CD14-positive monocyte (primary cell): Measurements from ENCODE around the gene PDE11A. TPM values are rescaled to one million over a fixed set of nuclear protein-coding genes. Genes with fewer than 3 reads are reported as not detected.
A peak's percentile ranks its signal among the peaks of the same experiment; 100 is the strongest.

Experiments
- DNase-seq, 3 donors: peaks; one replicate each; pipeline ENCODE4 v3.0.0-alpha.2; 2011 to 2022
- H2AFZ ChIP-seq: 2 replicates; pipeline ENCODE4 v1.6.0; 2012; ENCODE audit warnings: mild to moderate bottlenecking, low read depth, low read length, inconsistent platforms; ENCODE audit not compliant: insufficient read depth, poor library complexity, severe bottlenecking
- H3K27ac ChIP-seq, 2 donors: 1 replicate in 1 of 2; 2 replicates in 1 of 2; pipeline ENCODE4 v1.5.1; 2012 to 2013; ENCODE audit warnings: low read length in 2 of 2, control low read depth in 1 of 2, inconsistent platforms in 1 of 2, low read depth in 1 of 2, mild to moderate bottlenecking in 1 of 2
- H3K27me3 ChIP-seq, 2 donors: one replicate each; pipeline versions ENCODE4 v1.6.0 to v1.6.1; 2011 to 2013; ENCODE audit warnings: low read length in 2 of 2; ENCODE audit not compliant: control insufficient read depth in 2 of 2, insufficient read depth in 2 of 2
- H3K36me3 ChIP-seq, 2 donors: replicated peaks in 1 of 2; 1 replicate in 1 of 2; 2 replicates in 1 of 2; pipeline versions ENCODE4 v1.5.1 to v1.6.1; 2012 to 2013; ENCODE audit warnings: low read length in 2 of 2, control low read depth in 1 of 2, inconsistent platforms in 1 of 2, mild to moderate bottlenecking in 1 of 2; ENCODE audit not compliant: insufficient read depth in 2 of 2, control insufficient read depth in 1 of 2
- H3K4me1 ChIP-seq, 2 donors: 1 replicate in 1 of 2; 2 replicates in 1 of 2; pipeline versions ENCODE4 v1.5.1 to v1.6.1; 2012 to 2013; ENCODE audit warnings: low read length in 2 of 2, control low read depth in 1 of 2, inconsistent platforms in 1 of 2, mild to moderate bottlenecking in 1 of 2, moderate library complexity in 1 of 2; ENCODE audit not compliant: insufficient read depth in 2 of 2, control insufficient read depth in 1 of 2
- H3K4me2 ChIP-seq: replicated peaks from 2 replicates; pipeline ENCODE3; 2012; ENCODE audit warnings: low read length, moderate library complexity, mild to moderate bottlenecking; ENCODE audit not compliant: poor library complexity, severe bottlenecking; ENCODE audit errors: extremely low read depth
- H3K4me3 ChIP-seq, 3 experiments: fragments of 200-600 bp in 1 of 3; sonication (generic) in 1 of 3; replicated peaks in 1 of 3; 1 replicate in 2 of 3; 2 replicates in 1 of 3; pipeline ENCODE4 v1.5.1; 2011 to 2013; ENCODE audit warnings: low read length in 3 of 3, mild to moderate bottlenecking in 3 of 3, control low read depth in 2 of 3, low read depth in 2 of 3, inconsistent platforms in 1 of 3, moderate library complexity in 1 of 3
- H3K79me2 ChIP-seq: 2 replicates; pipeline ENCODE4 v1.6.0; 2012; ENCODE audit warnings: mild to moderate bottlenecking, control low read depth, inconsistent platforms, low read length, moderate library complexity; ENCODE audit not compliant: insufficient read depth
- H3K9ac ChIP-seq: 2 replicates; pipeline ENCODE4 v1.6.0; 2017; ENCODE audit warnings: low read length, mild to moderate bottlenecking; ENCODE audit not compliant: insufficient read depth, poor library complexity, severe bottlenecking
- H3K9me3 ChIP-seq, 2 donors: replicated peaks in 1 of 2; 1 replicate in 1 of 2; 2 replicates in 1 of 2; pipeline versions ENCODE4 v1.5.1 to v1.6.1; 2012 to 2013; ENCODE audit warnings: low read length in 2 of 2, control low read depth in 1 of 2; ENCODE audit not compliant: control insufficient read depth in 1 of 2, insufficient read depth in 1 of 2
- H4K20me1 ChIP-seq: 2 replicates; pipeline ENCODE4 v1.6.0; 2012; ENCODE audit warnings: mild to moderate bottlenecking, low read length, control low read depth, moderate library complexity; ENCODE audit not compliant: insufficient read depth
- H3K27ac Mint-ChIP-seq, 7 donors: one replicate each; pipeline ENCODE4 v1.8.0; 2020; ENCODE audit warnings: mild to moderate bottlenecking in 7 of 7, mixed read lengths in 7 of 7, moderate library complexity in 6 of 7, inconsistent platforms in 2 of 7
- H3K27me3 Mint-ChIP-seq, 3 donors: one replicate each; pipeline ENCODE4 v1.8.0; 2021 to 2022; ENCODE audit warnings: low read depth in 3 of 3, mild to moderate bottlenecking in 3 of 3, mixed read lengths in 3 of 3, moderate library complexity in 3 of 3, inconsistent platforms in 1 of 3
- H3K36me3 Mint-ChIP-seq, 2 donors: one replicate each; pipeline ENCODE4 v1.8.0; 2020; ENCODE audit warnings: mixed read lengths in 2 of 2, inconsistent platforms in 1 of 2, mild to moderate bottlenecking in 1 of 2
- H3K4me1 Mint-ChIP-seq: one replicate; pipeline ENCODE4 v1.8.0; 2020; ENCODE audit warnings: mild to moderate bottlenecking, mixed read lengths
- H3K4me3 Mint-ChIP-seq, 2 donors: one replicate each; pipeline ENCODE4 v1.8.0; 2020; ENCODE audit warnings: mild to moderate bottlenecking in 2 of 2, mixed read lengths in 2 of 2, moderate library complexity in 1 of 2
- H3K9me3 Mint-ChIP-seq, 7 donors: one replicate each; pipeline ENCODE4 v1.8.0; 2020 to 2022; ENCODE audit warnings: mixed read lengths in 7 of 7, mild to moderate bottlenecking in 6 of 7, moderate library complexity in 6 of 7, inconsistent platforms in 2 of 7
- CTCF ChIP-seq: fragments of 200-600 bp; IDR thresholded peaks from one replicate; pipeline ENCODE4 v1.8.0; 2022; ENCODE audit warnings: antibody characterized with exemption, mild to moderate bottlenecking
- WGBS: methylation state at CpG from one replicate; pipeline ENCODE4 v1.1.5; 2013; ENCODE audit warnings: missing lambda C conversion rate; ENCODE audit not compliant: insufficient coverage; 5-methylcytosine and 5-hydroxymethylcytosine counted together
- intact Hi-C, 2 donors: fragments of 100-400 bp; cut with micrococcal nuclease; formaldehyde crosslinking; loops; one replicate each; pipeline versions ENCODE4 v1.15.0 to v1.15.1; 2023
- polyA plus RNA-seq, 3 donors: library from polyadenylated mRNA; depleted of rRNA in 1 of 3; unstranded in 2 of 3; stranded (reverse) in 1 of 3; fragments of 300-500 nt in 2 of 3; fragments of >200 nt in 1 of 3; fragmentation: Illumina TruSeq in 2 of 3; gene quantifications; 1 replicate in 2 of 3; 2 replicates in 1 of 3; pipeline ENCODE4 v1.2.3, GENCODE V29; 2012 to 2021

PDE11A gene
- polyA plus RNA-seq, 3 donors = not detected

GRCh38 chr2:177724398-177725287, 347.9 kb downstream of the PDE11A start:
- no peak overlapping the region for H3K4me3 ChIP-seq
- H3K9me3 ChIP-seq = no peaks in the 10 kb centered on the region
- H3K4me2 ChIP-seq = no peak overlapping the region
- H3K4me3 Mint-ChIP-seq = no peak overlapping the region
- no peak overlapping the region for H3K27ac ChIP-seq
- no peaks in the 10 kb centered on the region for H3K79me2 ChIP-seq
- no peaks in the 10 kb centered on the region for H3K9me3 Mint-ChIP-seq
- H3K36me3 Mint-ChIP-seq = no peaks in the 10 kb centered on the region
- no peak overlapping the region for H2AFZ ChIP-seq
- peak in 2 of 3 donors; percentile 22 to 23 for DNase-seq
- no peaks in the 10 kb centered on the region for H3K27me3 ChIP-seq
- peak; percentile 90 for TF ChIP-seq CTCF
- H3K36me3 ChIP-seq = no peaks in the 10 kb centered on the region
- no peaks in the 10 kb centered on the region for H4K20me1 ChIP-seq
- H3K27ac Mint-ChIP-seq = no peak overlapping the region
- no peak overlapping the region for H3K9ac ChIP-seq
- H3K4me1 Mint-ChIP-seq = peaks cover 1% of the 10 kb centered on the region
- whole genome bisulfite sequencing = 100% methylated on average over 2 of the region's 10 CpGs
- H3K4me1 ChIP-seq = no peaks in the 10 kb centered on the region
- H3K27me3 Mint-ChIP-seq = peaks cover 0 to 3% (median 0%) of the 10 kb centered on the region in 3 donors
- intact Hi-C loops = no loop called here

- Mint-ChIP-seq H3K4me1 (peaks cover 1% of the 10 kb centered on the region), H3K36me3 (no peaks in the 10 kb centered on the region), H3K27ac (no peak overlapping the region), H3K4me3 (no peak overlapping the region), H3K27me3 (peaks cover 0 to 3% (median 2%) of the 10 kb centered on the region in 3 donors), H3K9me3 (no peaks in the 10 kb centered on the region)
- no peak for TF ChIP-seq CTCF
- Histone ChIP-seq H3K4me3 (no peak overlapping the region), H3K79me2 (no peaks in the 10 kb centered on the region), H3K4me1 (no peaks in the 10 kb centered on the region), H4K20me1 (no peaks in the 10 kb centered on the region), H3K9me3 (no peaks in the 10 kb centered on the region), H3K27me3 (no peaks in the 10 kb centered on the region), H3K9ac (no peak overlapping the region), H3K36me3 (no peaks in the 10 kb centered on the region), H2AFZ (no peak overlapping the region), H3K4me2 (no peak overlapping the region), H3K27ac (no peak overlapping the region)
- DNase-seq = no peak
- intact Hi-C loops = no loop called here
- WGBS = no CpG with 5 or more reads among the region's 3 CpGs
Observed at GRCh38 chr2:177723235-177723634, 349.3 kb downstream of the PDE11A start.
